SKM-1 (cell line): ENCODE results near the gene SLC7A5.
"Not testable (repeated sequence)": the region's sequence is repeated elsewhere in the genome, so short reads cannot be mapped to it uniquely, and the experiment has no call there.

Source experiments
- DNase-seq: peaks from one replicate; lab custom pipeline; 2025; ENCODE audit not compliant: unreplicated experiment; lab: John Stamatoyannopoulos, UW

Gene SLC7A5

DNA sequence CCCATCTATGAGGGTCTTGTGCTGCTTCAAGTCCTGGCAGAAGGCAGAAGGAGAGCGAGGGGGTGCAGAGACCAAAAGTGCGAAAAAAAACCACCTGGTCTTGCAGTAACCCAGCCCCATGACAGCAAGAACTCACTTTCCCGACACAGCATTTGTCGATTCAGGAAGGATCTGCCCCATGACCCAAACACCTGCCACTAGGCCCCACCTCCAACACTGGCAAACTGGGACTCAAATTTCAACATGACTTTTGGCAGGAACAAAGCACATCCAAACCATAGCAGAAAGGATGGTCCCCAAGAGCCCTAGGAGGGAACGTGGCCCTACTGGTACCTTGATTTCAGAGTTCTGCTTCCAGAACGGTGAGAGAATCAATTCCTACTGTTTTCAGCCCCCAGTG, 68.8 kb downstream of the SLC7A5 start:
- no peak for DNase-seq

- DNase-seq, result no peak
These were observed 74.0 kb downstream of the SLC7A5 start for GRCh38 chr16:87795336-87795735.

- no peak for DNase-seq
These were observed 74.7 kb downstream of the SLC7A5 start for GRCh38 chr16:87794485-87795078.

DNA sequence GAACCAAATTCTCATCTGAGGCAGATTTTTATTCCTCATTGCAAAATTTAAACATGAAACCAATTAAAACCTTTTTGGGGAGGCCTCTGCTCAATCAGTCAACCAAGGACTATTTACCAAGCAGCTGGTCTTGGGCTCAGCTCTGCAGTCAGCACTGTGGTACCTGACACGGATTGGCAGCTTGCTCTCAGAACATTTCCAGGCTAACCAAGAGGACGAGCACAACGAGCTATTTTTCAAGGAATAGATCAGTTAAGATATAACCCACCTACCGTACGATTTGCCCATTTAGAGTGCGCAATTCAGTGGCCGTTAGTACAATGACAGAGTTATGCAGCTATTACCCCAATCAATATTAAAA, 77.1 kb downstream of the SLC7A5 start:
- no peak for DNase-seq

DNA sequence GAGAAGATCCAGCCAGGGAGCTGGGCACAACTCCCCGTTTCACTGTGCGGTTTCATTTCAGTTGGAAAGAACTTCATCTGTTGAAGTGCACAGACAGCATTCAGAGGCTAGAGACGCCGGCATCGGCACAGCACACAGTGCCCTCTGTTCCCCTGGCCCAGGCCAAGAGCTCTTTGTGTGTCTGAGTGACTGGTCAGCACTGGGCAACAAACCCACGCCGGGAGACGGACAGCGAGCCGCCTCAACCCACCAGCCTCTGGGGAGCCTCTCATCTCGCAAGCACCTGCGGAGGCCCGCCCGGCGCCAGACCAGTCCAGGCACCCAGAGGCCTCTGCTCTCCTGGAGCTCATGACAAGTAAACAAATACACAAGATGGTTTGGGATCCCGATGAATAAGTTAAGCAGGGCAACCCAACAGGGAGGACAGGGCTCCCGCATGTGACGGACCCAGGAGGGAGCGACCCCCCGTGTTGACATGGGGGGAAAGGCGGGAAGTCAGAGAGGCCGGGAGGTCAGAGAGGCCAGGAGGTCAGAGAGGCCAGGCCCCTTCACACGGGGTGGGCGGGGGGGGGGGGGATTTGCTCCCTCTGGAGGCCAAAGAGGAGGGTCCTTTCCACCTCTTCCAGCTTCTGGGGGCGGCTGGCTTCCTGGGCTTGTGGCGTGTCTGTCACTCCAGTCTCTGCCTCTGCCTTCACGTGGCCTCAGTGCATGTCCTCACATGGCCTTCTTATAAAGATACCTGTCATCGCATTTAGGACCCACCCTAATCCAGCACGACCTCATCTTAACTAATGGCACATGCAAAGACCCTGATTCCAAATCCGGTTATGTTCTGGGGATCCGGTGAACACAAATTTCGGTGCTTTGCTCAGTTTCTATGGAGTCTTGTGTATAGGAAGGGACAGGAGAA, 77.8 kb downstream of the SLC7A5 start:
- no peak for DNase-seq

DNA sequence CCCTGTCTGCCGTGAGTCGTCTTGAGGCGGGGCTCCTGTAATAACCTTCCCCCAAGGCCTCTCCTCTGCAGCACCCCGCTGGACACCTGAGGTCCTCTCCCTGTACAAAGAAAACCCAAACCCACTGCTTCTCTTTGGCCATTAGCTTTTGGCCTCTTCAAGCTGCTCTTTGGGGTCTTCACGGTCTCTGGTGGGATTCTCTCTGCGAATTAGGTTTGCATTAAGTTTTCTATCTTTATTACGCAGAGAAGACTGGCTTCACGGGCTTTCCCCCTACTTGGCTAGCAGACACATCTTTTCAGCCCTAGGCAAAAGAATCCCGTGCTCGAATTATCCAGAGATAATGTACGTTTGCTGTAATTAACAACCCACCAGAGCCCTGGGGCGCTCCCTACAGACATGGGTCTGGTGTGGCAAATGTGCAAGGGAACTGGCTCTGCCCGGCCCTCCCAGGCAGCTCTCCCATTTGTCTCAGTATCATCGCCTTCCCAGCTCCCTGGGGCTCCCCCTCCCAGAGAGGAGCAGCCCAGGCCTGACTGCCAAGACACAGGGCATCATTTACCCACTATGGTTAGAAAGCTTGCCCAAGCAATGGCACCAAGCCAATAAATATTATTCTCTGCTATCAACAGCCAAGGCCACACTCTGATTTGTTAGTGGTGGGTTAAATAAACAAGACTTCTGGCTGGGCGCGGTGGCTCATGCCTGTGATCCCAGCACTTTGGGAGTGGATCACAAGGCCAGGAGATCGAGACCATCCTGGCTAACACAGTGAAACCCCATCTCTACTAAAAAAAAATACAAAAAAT, 78.8 kb downstream of the SLC7A5 start:
- DNase-seq, result no peak

DNA sequence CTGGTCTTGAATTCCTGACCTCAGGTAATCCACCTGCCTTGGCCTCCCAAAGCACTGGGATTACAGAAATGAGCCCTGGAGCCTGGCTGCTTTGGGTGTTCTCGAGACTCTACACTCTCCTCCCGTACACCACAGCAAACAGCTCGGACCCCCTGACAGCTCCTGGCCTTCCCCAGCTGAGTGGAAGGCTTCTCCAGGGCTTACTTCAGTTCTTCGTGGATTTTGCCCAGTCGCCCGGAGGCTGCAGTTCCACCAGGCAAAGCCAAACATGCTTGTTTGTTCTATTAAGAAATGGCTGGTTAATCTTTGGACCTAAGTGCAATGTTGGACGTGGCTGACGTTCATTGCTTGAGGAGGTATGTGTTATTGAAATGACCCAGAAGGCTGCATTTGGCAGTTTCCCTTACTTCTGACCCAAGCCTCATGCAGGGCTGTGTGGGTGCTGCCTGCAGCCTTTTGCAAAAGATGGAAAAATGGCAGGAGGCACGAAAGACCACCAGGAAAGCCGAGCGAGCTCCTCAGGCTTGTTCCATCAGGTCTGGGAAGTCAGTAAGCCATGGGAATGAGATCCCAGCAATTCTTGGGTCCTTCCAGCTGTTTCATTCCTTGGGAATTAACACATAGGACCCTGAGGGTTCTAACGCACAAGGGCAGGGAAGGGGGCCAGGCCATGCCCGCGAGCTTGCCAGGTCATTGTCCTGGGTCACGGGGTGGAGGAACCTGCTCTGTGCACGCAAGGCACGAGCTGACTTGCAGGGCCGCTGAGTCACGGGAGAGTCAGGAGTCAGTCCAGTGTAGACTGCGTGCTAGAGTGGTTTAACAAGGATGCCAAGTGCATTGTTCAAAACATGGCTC, 79.6 kb downstream of the SLC7A5 start:
- no peak for DNase-seq

- DNase-seq, result not testable (repeated sequence)
These were observed 80.4 kb downstream of the SLC7A5 start for GRCh38 chr16:87788730-87789436.

- DNase-seq, result not testable (repeated sequence)
These were observed 81.7 kb downstream of the SLC7A5 start for GRCh38 chr16:87787451-87788091.

- no peak for DNase-seq
These were observed 84.5 kb downstream of the SLC7A5 start for GRCh38 chr16:87784812-87785211.

- no peak for DNase-seq
These were observed 87.3 kb downstream of the SLC7A5 start for GRCh38 chr16:87782033-87782432.

- peak; percentile 94 for DNase-seq
These were observed 88.8 kb downstream of the SLC7A5 start for GRCh38 chr16:87780385-87780989.
